GM23338 (cell line): ENCODE results near the gene PARVA. TPM values are rescaled to one million over a fixed set of nuclear protein-coding genes. Genes with fewer than 3 reads are reported as not detected.
"Not testable (repeated sequence)": the region's sequence is repeated elsewhere in the genome, so short reads cannot be mapped to it uniquely, and the experiment has no call there.

ENCODE experiments used
- ATAC-seq: fragments of 200-7000 bp; cut with Tn5 transposase; 3 replicates; pipeline ENCODE4 v1.9.1; 2020
- DNase-seq: peaks from one replicate; pipeline ENCODE4 v3.0.0-alpha.2; 2015; ENCODE audit warnings: low spot score
- H2AFZ ChIP-seq: fragments of 200-600 bp; sonication (generic); 2 replicates; pipeline ENCODE4 v1.8.0; 2016; ENCODE audit warnings: antibody characterized with exemption, mild to moderate bottlenecking, moderate library complexity
- H3F3A ChIP-seq: fragments of 200-600 bp; sonication (generic); replicated peaks from 2 replicates; pipeline ENCODE4 v1.8.0; 2017; ENCODE audit warnings: antibody characterized with exemption, mixed run types, low read depth
- H3K27ac ChIP-seq: fragments of 200-600 bp; sonication (generic); 2 replicates; pipeline ENCODE4 v1.6.1; 2016; ENCODE audit warnings: low read depth
- H3K27me3 ChIP-seq: fragments of 200-600 bp; sonication (generic); 2 replicates; pipeline ENCODE4 v1.8.0; 2016; ENCODE audit warnings: mild to moderate bottlenecking, mixed run types, moderate library complexity; ENCODE audit not compliant: insufficient read depth
- H3K36me3 ChIP-seq: fragments of 200-600 bp; sonication (generic); 2 replicates; pipeline ENCODE4 v1.8.0; 2016; ENCODE audit warnings: mild to moderate bottlenecking; ENCODE audit not compliant: insufficient read depth
- H3K4me1 ChIP-seq: fragments of 200-600 bp; sonication (generic); 2 replicates; pipeline ENCODE4 v1.8.0; 2016; ENCODE audit warnings: mild to moderate bottlenecking, moderate library complexity; ENCODE audit not compliant: insufficient read depth
- H3K4me2 ChIP-seq: fragments of 200-600 bp; sonication (generic); 2 replicates; pipeline ENCODE4 v1.7.1; 2017; ENCODE audit warnings: mixed run types
- H3K4me3 ChIP-seq: fragments of 200-600 bp; sonication (generic); 2 replicates; pipeline ENCODE4 v1.6.1; 2016; ENCODE audit warnings: mixed run types
- H3K79me2 ChIP-seq: fragments of 200-600 bp; sonication (generic); replicated peaks from 2 replicates; pipeline ENCODE4 v1.8.0; 2017; ENCODE audit warnings: mild to moderate bottlenecking; ENCODE audit not compliant: insufficient read depth
- H3K9me2 ChIP-seq: fragments of 200-600 bp; sonication (generic); 2 replicates; pipeline ENCODE4 v1.8.0; 2017; ENCODE audit not compliant: insufficient read depth
- H4K20me1 ChIP-seq: fragments of 200-600 bp; sonication (generic); replicated peaks from 2 replicates; pipeline ENCODE4 v1.8.0; 2017; ENCODE audit warnings: mild to moderate bottlenecking; ENCODE audit not compliant: insufficient read depth
- H3K27ac Mint-ChIP-seq: 2 replicates; pipeline ENCODE4 v1.8.0; 2020; ENCODE audit warnings: inconsistent platforms, mild to moderate bottlenecking, moderate library complexity, mixed read lengths
- H3K27me3 Mint-ChIP-seq: 3 replicates; pipeline ENCODE4 v1.8.0; 2022; ENCODE audit warnings: low read depth, mild to moderate bottlenecking, moderate library complexity, mixed read lengths, inconsistent platforms; ENCODE audit not compliant: insufficient read depth, poor library complexity
- H3K36me3 Mint-ChIP-seq: 3 replicates; pipeline ENCODE4 v1.8.0; 2021; ENCODE audit warnings: low read depth, mild to moderate bottlenecking, inconsistent platforms, moderate library complexity, mixed read lengths
- H3K4me1 Mint-ChIP-seq: 3 replicates; pipeline ENCODE4 v1.8.0; 2020; ENCODE audit warnings: mild to moderate bottlenecking, inconsistent platforms, mixed read lengths
- H3K4me3 Mint-ChIP-seq: 3 replicates; pipeline ENCODE4 v1.8.0; 2021; ENCODE audit warnings: moderate library complexity, mild to moderate bottlenecking, inconsistent platforms, mixed read lengths
- H3K9me3 Mint-ChIP-seq: 3 replicates; pipeline ENCODE4 v1.8.0; 2020; ENCODE audit warnings: moderate library complexity, mild to moderate bottlenecking, inconsistent platforms, mixed read lengths
- CREB1 ChIP-seq: fragments of 250-450 bp; sonication (Bioruptor Pico); IDR thresholded peaks from 2 replicates; pipeline ENCODE4 v1.5.0; 2020; ENCODE audit warnings: low read depth, mild to moderate bottlenecking, moderate library complexity
- STAT1 ChIP-seq: IDR thresholded peaks from one replicate; pipeline ENCODE4 v1.6.1; 2016; ENCODE audit warnings: antibody characterized with exemption; ENCODE audit not compliant: unreplicated experiment
- ZNF114 ChIP-seq: fragments of 250-450 bp; sonication (Bioruptor Pico); IDR thresholded peaks from 2 replicates; pipeline ENCODE4 v1.5.0; 2020; ENCODE audit warnings: mild to moderate bottlenecking, moderate library complexity
- polyA plus RNA-seq: library from polyadenylated mRNA; unstranded; fragments of >200 nt; fragmentation: Nextera tagmentation; extraction: Ambion mirVana; gene quantifications from 2 replicates; pipeline ENCODE4 v1.2.1, GENCODE V29; 2016
- total RNA-seq: library from RNA; depleted of rRNA; stranded (reverse); fragments of >200 nt; shearing (Covaris generic); gene quantifications from 2 replicates; pipeline ENCODE4 v1.2.3, GENCODE V29; 2014
- TF ChIP-seq, protein P1 (sequence below): IDR thresholded peaks from one replicate; pipeline ENCODE4 v1.6.1; 2018; ENCODE audit warnings: antibody characterized with exemption; ENCODE audit not compliant: unreplicated experiment
- TF ChIP-seq, protein P2 (sequence below), 2 experiments: fragments of 200-600 bp in 1 of 2; sonication (generic) in 1 of 2; conservative IDR thresholded peaks; 2 replicates each; pipeline versions ENCODE4 v1.5.1 to v1.6.1; 2016 to 2017; ENCODE audit warnings: antibody characterized with exemption in 2 of 2, low read depth in 2 of 2, mild to moderate bottlenecking in 2 of 2, moderate library complexity in 1 of 2

PARVA gene
- total and polyA plus RNA-seq, 2 experiments from 2014 or later = 5.8 to 6.9 TPM

DNA sequence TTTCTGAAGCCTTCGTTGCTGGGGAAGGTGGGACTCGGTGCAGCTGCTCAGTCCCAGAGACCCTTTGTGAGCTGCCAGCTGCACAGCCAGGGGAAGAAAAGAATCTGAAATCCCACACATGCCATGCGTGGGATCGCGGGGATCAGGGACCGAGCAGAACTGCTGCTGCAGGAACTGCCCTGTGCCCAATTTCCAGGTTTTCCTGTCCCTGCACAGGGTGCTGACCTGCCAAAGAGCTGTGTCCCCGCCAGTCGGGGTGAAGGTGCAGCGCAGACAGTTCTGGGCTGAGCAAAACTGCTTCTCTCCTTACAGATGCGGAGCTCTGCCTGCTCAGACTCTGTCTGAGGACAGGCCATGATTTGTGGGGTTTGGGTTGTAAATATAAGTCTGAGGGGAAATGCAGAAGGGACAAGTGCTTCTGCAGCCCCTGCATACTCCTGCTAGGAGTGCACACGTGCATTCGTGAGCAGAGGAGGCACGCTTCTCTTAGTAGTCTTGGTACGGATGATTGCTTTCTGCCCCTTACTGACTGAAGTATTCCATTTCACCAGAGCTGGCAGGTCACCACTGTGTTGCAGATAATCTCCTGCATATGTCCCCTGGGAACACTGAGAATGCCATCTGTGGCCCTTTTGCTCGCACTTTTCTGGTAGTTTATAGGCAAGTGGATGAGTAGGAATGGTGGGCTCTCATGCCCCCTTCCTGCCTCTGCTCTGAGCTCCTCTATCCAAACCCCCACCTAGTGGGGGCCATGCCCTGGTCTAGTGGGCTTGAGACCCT is 141.4 kb downstream of the PARVA start:
- H3K4me1 ChIP-seq = no peaks in the 10 kb centered on the region
- no peak for ATAC-seq
- H3K27me3 ChIP-seq = no peaks in the 10 kb centered on the region
- no peaks in the 10 kb centered on the region for H3K36me3 ChIP-seq
- H3F3A ChIP-seq = no peaks in the 10 kb centered on the region
- TF ChIP-seq ZNF114 (CRISPR knock-in tag) (no peak), CREB1 (CRISPR knock-in tag) (no peak)
- TF ChIP-seq, protein P1, sequence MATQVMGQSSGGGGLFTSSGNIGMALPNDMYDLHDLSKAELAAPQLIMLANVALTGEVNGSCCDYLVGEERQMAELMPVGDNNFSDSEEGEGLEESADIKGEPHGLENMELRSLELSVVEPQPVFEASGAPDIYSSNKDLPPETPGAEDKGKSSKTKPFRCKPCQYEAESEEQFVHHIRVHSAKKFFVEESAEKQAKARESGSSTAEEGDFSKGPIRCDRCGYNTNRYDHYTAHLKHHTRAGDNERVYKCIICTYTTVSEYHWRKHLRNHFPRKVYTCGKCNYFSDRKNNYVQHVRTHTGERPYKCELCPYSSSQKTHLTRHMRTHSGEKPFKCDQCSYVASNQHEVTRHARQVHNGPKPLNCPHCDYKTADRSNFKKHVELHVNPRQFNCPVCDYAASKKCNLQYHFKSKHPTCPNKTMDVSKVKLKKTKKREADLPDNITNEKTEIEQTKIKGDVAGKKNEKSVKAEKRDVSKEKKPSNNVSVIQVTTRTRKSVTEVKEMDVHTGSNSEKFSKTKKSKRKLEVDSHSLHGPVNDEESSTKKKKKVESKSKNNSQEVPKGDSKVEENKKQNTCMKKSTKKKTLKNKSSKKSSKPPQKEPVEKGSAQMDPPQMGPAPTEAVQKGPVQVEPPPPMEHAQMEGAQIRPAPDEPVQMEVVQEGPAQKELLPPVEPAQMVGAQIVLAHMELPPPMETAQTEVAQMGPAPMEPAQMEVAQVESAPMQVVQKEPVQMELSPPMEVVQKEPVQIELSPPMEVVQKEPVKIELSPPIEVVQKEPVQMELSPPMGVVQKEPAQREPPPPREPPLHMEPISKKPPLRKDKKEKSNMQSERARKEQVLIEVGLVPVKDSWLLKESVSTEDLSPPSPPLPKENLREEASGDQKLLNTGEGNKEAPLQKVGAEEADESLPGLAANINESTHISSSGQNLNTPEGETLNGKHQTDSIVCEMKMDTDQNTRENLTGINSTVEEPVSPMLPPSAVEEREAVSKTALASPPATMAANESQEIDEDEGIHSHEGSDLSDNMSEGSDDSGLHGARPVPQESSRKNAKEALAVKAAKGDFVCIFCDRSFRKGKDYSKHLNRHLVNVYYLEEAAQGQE = no peak
- no peak overlapping the region for H3K27ac ChIP-seq
- Mint-ChIP-seq H3K27ac (no peak overlapping the region), H3K36me3 (no peaks in the 10 kb centered on the region), H3K4me1 (no peaks in the 10 kb centered on the region; the same call in 2 of the 3 replicates), H3K9me3 (no peaks in the 10 kb centered on the region), H3K27me3 (peaks cover 15% of the 10 kb centered on the region), H3K4me3 (no peak overlapping the region)
- no peaks in the 10 kb centered on the region for H4K20me1 ChIP-seq
- DNase-seq = no peak
- H3K4me3 ChIP-seq = no peak overlapping the region
- H2AFZ ChIP-seq = no peak overlapping the region
- no peaks in the 10 kb centered on the region for H3K9me2 ChIP-seq
- no peak overlapping the region for H3K4me2 ChIP-seq
- H3K79me2 ChIP-seq = no peaks in the 10 kb centered on the region

DNA sequence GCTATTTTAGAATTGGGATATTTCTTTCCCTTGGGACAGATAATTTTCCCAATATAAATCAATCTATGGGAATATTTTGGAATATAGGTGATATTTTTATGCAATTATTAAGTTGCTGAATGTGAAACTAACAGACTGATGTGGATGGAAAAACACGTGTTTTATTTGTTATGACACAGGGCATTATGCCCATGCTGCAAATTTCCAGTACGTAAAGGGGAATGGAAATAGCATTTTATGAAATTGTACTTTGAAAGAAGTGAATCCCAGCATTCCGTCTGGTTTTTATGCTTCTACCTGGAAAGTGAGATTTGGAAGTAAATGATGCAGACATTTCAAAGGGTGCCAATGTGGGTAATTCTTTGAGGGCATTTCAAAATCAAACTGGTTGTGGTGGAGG is 142.7 kb downstream of the PARVA start:
- Mint-ChIP-seq H3K4me3 (no peak overlapping the region), H3K36me3 (no peaks in the 10 kb centered on the region), H3K9me3 (no peaks in the 10 kb centered on the region), H3K4me1 (no peaks in the 10 kb centered on the region; the same call in 2 of the 3 replicates), H3K27me3 (peaks cover 12% of the 10 kb centered on the region), H3K27ac (no peak overlapping the region)
- H4K20me1 ChIP-seq = no peaks in the 10 kb centered on the region
- no peak overlapping the region for H3K27ac ChIP-seq
- DNase-seq (no peak), ATAC-seq (no peak)
- TF ChIP-seq, protein P2, sequence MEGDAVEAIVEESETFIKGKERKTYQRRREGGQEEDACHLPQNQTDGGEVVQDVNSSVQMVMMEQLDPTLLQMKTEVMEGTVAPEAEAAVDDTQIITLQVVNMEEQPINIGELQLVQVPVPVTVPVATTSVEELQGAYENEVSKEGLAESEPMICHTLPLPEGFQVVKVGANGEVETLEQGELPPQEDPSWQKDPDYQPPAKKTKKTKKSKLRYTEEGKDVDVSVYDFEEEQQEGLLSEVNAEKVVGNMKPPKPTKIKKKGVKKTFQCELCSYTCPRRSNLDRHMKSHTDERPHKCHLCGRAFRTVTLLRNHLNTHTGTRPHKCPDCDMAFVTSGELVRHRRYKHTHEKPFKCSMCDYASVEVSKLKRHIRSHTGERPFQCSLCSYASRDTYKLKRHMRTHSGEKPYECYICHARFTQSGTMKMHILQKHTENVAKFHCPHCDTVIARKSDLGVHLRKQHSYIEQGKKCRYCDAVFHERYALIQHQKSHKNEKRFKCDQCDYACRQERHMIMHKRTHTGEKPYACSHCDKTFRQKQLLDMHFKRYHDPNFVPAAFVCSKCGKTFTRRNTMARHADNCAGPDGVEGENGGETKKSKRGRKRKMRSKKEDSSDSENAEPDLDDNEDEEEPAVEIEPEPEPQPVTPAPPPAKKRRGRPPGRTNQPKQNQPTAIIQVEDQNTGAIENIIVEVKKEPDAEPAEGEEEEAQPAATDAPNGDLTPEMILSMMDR (conservative IDR thresholded peaks at IDR 0.05; ENCODE audit: low read depth in 2 of 2) = no peak
- no peak for TF ChIP-seq STAT1
- H3K36me3 ChIP-seq = no peaks in the 10 kb centered on the region
- no peaks in the 10 kb centered on the region for H3K9me2 ChIP-seq
- no peaks in the 10 kb centered on the region for H3K4me1 ChIP-seq
- no peaks in the 10 kb centered on the region for H3F3A ChIP-seq
- no peaks in the 10 kb centered on the region for H3K79me2 ChIP-seq
- H3K27me3 ChIP-seq = no peaks in the 10 kb centered on the region
- H2AFZ ChIP-seq = no peak overlapping the region
- no peak overlapping the region for H3K4me3 ChIP-seq
- H3K4me2 ChIP-seq = no peak overlapping the region

DNA sequence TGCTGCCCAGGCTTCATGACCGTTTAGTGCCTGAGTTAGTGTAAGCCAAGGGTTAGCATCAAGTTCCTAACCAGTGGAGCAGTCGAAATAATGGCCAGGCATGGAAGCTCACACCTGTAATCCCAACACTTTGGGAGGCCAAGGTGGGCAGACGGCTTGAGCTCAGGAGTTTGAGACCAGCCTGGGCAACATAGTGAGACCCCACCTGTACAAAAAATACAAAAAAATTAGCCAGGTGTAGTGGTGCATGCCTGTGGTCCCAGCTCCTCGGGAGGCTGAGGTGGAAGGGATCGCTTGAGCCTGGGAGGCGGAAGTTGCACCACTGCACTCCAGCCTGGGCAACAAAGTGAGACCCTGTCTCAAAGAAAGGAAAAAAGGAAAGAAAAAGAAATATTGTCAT is 143.2 kb downstream of the PARVA start:
- not testable (repeated sequence) for DNase-seq, ATAC-seq, H3K36me3 ChIP-seq, H3F3A ChIP-seq, H2AFZ ChIP-seq, H3K27me3 ChIP-seq, H3K4me1 ChIP-seq, H3K9me3 Mint-ChIP-seq, H3K4me2 ChIP-seq, H3K4me3 ChIP-seq, H3K79me2 ChIP-seq, H3K27ac ChIP-seq, H3K4me1 Mint-ChIP-seq, H3K9me2 ChIP-seq, H3K27ac Mint-ChIP-seq, H3K36me3 Mint-ChIP-seq, H3K4me3 Mint-ChIP-seq, H4K20me1 ChIP-seq
- peaks cover 12% of the 10 kb centered on the region for H3K27me3 Mint-ChIP-seq
